GM12875 (cell line): Measurements from ENCODE around the gene LCA5.

Experiments used
- H3K4me3 ChIP-seq: one replicate; pipeline ENCODE4 v1.5.1; 2011; ENCODE audit warnings: low read depth, low read length, control low read depth
- CTCF ChIP-seq: IDR thresholded peaks from 2 replicates; pipeline ENCODE4 v1.5.1; 2011; ENCODE audit warnings: low read depth, mild to moderate bottlenecking, control low read depth, inconsistent platforms, low read length, moderate library complexity, borderline replicate concordance; ENCODE audit not compliant: insufficient read depth

The LCA5 gene

GRCh38 chr6:79435746-79436145 is 101.5 kb downstream of the LCA5 start:
- TF ChIP-seq CTCF, result no peak
- no peak overlapping the region for H3K4me3 ChIP-seq
